Thoracic aorta (tissue), 2 donors: ENCODE data around the gene FGD4. TPM values are rescaled to one million over a fixed set of nuclear protein-coding genes. Genes with fewer than 3 reads are reported as not detected.
A peak's percentile ranks its signal among the peaks of the same experiment; 100 is the strongest.

ENCODE experiments used
- ATAC-seq: fragments of 150-250 bp; one replicate; pipeline ENCODE4 v1.8.0; 2017; ENCODE audit warnings: low read depth; ENCODE audit not compliant: insufficient number of reproducible peaks, low FRiP score
- DNase-seq: peaks from one replicate; pipeline ENCODE4 v3.0.0-alpha.2; 2020; ENCODE audit warnings: low spot score
- H3K27ac ChIP-seq, 2 donors: fragments of 200-600 bp; sonication (generic); 1 replicate in 1 of 2; 2 replicates in 1 of 2; pipeline ENCODE4 v1.5.1; 2016; ENCODE audit warnings: mild to moderate bottlenecking in 2 of 2, moderate library complexity in 2 of 2
- H3K27me3 ChIP-seq: fragments of 200-600 bp; sonication (generic); replicated peaks from 2 replicates; pipeline ENCODE4 v1.6.0; 2016; ENCODE audit warnings: mild to moderate bottlenecking; ENCODE audit not compliant: insufficient read depth
- H3K36me3 ChIP-seq: fragments of 200-600 bp; sonication (generic); one replicate; pipeline ENCODE4 v1.5.1; 2016
- H3K4me1 ChIP-seq, 2 donors: fragments of 200-600 bp; sonication (generic); 1 replicate in 1 of 2; 2 replicates in 1 of 2; pipeline versions ENCODE4 v1.5.1 to v1.6.0; 2016; ENCODE audit warnings: low read depth in 2 of 2, mild to moderate bottlenecking in 1 of 2; ENCODE audit not compliant: control insufficient read depth in 1 of 2
- H3K4me3 ChIP-seq: fragments of 200-600 bp; sonication (generic); 2 replicates; pipeline ENCODE4 v1.5.1; 2016; ENCODE audit warnings: mild to moderate bottlenecking
- H3K9me3 ChIP-seq: fragments of 200-600 bp; sonication (generic); 2 replicates; pipeline ENCODE4 v1.5.1; 2016
- total RNA-seq, 2 donors: library from RNA; depleted of rRNA; stranded (reverse); fragments of >200 nt; gene quantifications; one replicate each; pipeline versions ENCODE4 v1.1.0 to v1.2.3, GENCODE V29; 2016
- TF ChIP-seq, protein P1 (sequence below): fragments of 200-600 bp; sonication (generic); IDR thresholded peaks from one replicate; pipeline ENCODE4 v1.5.1; 2019; ENCODE audit warnings: antibody characterized with exemption

The FGD4 gene
- total RNA-seq, 2 donors from 2014 or later: 52.7 to 61.6 TPM

DNA sequence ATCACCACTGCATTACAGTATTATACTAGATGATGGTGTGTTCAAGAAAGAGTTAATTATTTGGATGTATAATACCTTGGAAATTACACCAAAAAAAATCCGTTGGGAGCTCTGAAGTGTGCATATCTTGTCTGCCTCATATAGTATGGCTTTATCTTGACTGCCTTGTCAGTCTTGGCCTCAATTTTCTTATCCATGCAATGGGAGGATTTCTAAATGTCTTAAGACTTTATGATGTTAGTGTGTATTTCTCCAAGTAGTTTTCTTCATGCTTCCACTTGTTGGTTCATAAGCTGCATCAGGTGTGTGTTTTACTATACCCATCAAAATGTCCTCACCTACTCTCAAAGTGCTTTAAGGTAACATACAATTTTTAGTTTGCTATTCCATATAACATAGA is 84.6 kb downstream of the FGD4 start:
- no peak overlapping the region for H3K27ac ChIP-seq
- ATAC-seq: no peak
- no peaks in the 10 kb centered on the region for H3K27me3 ChIP-seq

DNA sequence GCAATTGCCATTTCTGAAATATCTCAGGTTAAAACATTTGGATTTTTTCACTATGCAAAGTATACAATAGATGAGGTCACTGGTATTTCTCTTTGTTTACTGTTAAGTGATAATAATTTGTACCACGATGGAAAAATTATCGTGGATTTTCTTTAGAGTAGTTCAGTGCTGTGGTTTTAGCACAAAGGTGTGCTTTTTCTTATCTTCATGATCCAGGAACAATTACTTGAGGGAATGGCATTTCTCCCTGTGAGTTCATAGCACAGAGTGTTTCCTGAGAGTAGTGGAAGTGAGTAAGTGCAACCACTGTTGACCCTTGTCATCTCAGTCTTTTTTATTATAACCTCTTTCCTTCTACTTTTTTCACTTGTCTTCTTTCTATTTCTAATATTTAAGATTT is 86.8 kb downstream of the FGD4 start:
- Histone ChIP-seq H3K27me3 (no peaks in the 10 kb centered on the region), H3K27ac (peak overlapping the region in 1 of 2 donors; percentile 5), H3K4me1 (peaks cover 0 to 8% of the 10 kb centered on the region in 2 donors)

More for the DNA sequence above, 84.6 kb downstream of the FGD4 start:
- H3K4me3 ChIP-seq: no peak overlapping the region
- no peaks in the 10 kb centered on the region for H3K36me3 ChIP-seq
- TF ChIP-seq, protein P1, sequence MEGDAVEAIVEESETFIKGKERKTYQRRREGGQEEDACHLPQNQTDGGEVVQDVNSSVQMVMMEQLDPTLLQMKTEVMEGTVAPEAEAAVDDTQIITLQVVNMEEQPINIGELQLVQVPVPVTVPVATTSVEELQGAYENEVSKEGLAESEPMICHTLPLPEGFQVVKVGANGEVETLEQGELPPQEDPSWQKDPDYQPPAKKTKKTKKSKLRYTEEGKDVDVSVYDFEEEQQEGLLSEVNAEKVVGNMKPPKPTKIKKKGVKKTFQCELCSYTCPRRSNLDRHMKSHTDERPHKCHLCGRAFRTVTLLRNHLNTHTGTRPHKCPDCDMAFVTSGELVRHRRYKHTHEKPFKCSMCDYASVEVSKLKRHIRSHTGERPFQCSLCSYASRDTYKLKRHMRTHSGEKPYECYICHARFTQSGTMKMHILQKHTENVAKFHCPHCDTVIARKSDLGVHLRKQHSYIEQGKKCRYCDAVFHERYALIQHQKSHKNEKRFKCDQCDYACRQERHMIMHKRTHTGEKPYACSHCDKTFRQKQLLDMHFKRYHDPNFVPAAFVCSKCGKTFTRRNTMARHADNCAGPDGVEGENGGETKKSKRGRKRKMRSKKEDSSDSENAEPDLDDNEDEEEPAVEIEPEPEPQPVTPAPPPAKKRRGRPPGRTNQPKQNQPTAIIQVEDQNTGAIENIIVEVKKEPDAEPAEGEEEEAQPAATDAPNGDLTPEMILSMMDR: no peak
- H3K4me1 ChIP-seq: peaks cover 0 to 8% of the 10 kb centered on the region in 2 donors
- H3K9me3 ChIP-seq: no peaks in the 10 kb centered on the region
- no peak for DNase-seq

DNA sequence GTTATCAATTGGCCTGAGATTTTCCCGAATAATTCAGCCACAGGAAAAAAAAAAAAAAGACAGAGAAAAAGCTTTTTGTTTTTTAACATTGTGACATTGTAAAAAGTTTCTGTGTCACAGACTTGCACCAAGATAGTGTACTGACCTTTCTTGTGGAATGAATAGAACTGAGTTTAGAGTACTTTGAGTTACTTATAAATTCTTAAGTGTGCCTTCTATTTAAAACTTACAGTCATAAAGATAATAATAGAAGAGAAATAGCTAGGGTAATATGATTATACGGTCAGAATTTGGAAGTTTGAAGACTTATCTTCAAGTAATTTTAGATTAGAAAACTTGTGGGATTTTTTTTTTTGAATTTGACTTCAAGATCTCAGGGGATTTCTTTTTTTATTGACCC is 88.8 kb downstream of the FGD4 start:
- ATAC-seq (no peak), DNase-seq (no peak)
- no peaks in the 10 kb centered on the region for H3K27me3 ChIP-seq
- H3K4me1 ChIP-seq: peaks cover 0 to 8% of the 10 kb centered on the region in 2 donors
- no peak overlapping the region for H3K27ac ChIP-seq
- no peaks in the 10 kb centered on the region for H3K36me3 ChIP-seq
- TF ChIP-seq, protein P1: no peak
- H3K9me3 ChIP-seq: no peaks in the 10 kb centered on the region
- H3K4me3 ChIP-seq: no peak overlapping the region

More for the DNA sequence above, 86.8 kb downstream of the FGD4 start:
- no peak for ATAC-seq
- Histone ChIP-seq H3K9me3 (no peaks in the 10 kb centered on the region), H3K4me3 (peak overlapping the region; percentile 48), H3K36me3 (no peaks in the 10 kb centered on the region)
- no peak for DNase-seq
- TF ChIP-seq, protein P1: no peak

DNA sequence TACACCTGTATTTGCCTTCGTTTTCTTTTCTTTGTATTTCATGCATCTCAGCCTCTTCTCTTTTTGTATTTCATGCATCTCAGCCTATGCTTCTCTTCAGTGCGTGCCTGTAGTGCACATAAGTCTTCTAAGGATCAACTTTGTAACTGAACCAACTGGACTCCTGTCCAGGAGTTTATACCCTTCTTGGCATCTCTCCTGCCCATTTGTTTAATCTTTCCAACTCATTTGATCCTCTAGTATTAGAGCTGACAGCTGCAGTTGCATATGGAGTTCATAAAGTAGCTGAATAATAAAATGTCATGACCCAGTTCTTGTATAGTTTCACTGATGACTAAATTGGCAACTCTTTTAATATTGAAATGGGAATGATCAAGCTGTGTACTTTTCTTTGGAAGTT is 89.7 kb downstream of the FGD4 start:
- peaks cover 0 to 8% of the 10 kb centered on the region in 2 donors for H3K4me1 ChIP-seq
- TF ChIP-seq, protein P1: no peak
- H3K9me3 ChIP-seq: no peaks in the 10 kb centered on the region
- no peak overlapping the region for H3K27ac ChIP-seq
- H3K4me3 ChIP-seq: no peak overlapping the region
- H3K36me3 ChIP-seq: no peaks in the 10 kb centered on the region
- ATAC-seq (no peak), DNase-seq (no peak)
- H3K27me3 ChIP-seq: no peaks in the 10 kb centered on the region

DNA sequence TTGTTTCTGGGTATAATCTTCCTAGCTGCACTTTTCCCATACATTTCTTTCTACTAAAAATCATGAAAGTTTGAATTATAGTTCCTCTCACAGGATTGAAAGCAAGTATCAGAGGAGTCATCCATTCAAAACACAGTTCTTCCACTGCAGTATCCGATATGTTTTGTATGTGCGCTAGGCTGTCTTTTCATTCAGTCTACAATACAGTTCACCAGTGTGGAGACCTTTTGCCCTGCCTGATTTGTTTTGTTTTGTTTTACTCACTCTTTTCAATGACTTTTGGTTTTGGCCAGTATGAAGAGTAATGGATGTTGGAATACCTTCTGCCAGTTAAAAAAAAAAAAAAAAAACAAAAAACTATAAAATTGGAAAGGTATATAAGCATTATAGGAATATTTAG is 91.4 kb downstream of the FGD4 start:
- TF ChIP-seq, protein P1: no peak
- H3K27ac ChIP-seq: no peak overlapping the region
- peaks cover 0 to 8% of the 10 kb centered on the region in 2 donors for H3K4me1 ChIP-seq
- DNase-seq: no peak
- no peak overlapping the region for H3K4me3 ChIP-seq
- H3K36me3 ChIP-seq: no peaks in the 10 kb centered on the region
- ATAC-seq: no peak
- H3K27me3 ChIP-seq: no peaks in the 10 kb centered on the region
- no peaks in the 10 kb centered on the region for H3K9me3 ChIP-seq
